NCI-H187 (cell line): ENCODE results near the gene SPRED2.

Source experiments
- DNase-seq, 2 experiments: peaks; one replicate each; lab custom pipeline; 2025; lab: John Stamatoyannopoulos, UW

Gene SPRED2

GRCh38 chr2:65383541-65384488 lies 48.6 kb downstream of the SPRED2 start:
- DNase-seq = no peak

DNA sequence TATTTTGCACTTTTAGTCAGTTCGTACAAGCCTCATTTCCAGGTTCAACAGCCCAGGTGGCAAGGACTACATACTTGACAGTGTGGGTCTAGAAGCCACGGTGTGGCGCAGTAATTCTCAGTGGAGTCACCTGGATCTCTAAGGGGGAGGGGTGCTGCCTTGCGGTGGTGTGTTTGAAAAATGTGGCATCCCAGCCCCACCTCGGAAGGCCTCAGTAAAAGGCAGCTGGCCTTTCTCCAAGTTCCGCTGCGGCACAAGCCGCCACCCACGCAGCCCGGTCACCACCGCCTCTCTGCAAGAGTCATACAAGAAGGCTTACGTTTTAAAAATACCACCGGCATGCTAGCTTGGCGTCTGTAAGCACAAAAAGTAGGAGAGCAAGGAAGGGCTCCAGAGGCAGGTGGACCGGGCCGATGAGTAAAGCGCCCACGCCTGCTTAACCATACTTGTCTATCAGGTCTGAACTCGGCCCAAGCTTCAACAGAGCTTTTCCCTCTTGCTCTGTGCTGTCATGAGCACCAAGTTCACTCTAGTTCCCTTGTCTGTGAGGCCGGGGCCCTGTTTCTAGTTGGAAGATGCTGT lies 49.5 kb downstream of the SPRED2 start:
- peak in 1 of 2 experiments; percentile 60 for DNase-seq

DNA sequence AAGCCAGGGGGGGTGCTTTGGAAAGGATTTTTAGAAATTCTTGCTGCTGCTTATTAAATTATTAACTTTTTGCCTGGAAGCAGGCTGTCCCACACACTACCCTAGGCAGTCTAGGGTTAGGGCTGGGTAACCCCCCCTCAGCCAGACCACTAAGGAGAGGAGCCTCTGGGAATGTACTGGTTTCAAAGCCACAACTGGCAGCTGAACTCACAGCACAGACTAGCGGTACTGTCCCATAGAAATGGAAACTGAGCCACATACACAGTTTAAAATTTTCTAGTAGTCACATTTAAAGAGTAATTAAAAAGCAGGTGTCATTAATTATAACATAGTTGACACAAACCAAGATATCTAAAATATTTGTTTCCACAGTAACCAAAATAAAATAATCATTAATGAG lies 50.1 kb downstream of the SPRED2 start:
- no peak for DNase-seq

DNA sequence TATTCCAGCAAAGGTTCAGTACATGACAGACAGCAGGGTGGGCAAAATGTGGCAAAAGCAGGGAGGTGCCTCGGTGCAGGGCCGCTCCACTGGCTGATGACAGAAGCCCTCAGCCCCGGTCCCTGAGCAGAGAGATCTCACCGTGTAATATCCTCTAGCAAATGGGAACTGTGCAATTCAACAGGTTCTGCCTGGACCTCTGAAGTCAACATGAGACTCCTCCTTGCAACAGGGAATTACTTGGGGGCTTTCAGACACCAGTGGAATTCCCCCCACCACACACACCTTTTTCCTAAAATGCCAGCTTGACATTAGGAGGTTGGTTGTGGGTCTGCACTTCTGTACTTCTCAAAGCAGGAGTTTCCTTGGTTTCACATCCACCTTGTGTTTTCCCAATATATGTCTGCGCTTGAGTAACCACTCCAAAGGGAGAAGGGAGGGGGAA lies 50.8 kb downstream of the SPRED2 start:
- DNase-seq = no peak

DNA sequence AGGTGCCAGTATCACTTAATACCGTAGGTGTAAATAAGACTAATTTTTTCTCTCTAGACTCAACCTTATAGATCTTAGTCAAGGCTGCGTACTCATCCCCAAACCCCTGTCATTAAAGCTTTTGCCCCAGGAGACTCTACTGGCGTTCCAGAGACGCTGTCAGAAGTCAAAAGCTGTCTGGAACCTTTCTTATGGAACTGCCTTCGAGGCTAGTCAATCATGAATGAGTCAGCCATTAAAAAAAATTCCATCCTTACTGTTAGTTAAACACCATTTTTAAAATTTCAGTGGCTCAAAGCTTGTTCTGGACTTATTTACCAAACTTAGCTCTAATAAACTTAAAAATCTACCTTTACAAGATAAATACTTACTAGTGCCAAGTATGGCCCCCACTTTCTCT lies 52.1 kb downstream of the SPRED2 start:
- DNase-seq = no peak

DNA sequence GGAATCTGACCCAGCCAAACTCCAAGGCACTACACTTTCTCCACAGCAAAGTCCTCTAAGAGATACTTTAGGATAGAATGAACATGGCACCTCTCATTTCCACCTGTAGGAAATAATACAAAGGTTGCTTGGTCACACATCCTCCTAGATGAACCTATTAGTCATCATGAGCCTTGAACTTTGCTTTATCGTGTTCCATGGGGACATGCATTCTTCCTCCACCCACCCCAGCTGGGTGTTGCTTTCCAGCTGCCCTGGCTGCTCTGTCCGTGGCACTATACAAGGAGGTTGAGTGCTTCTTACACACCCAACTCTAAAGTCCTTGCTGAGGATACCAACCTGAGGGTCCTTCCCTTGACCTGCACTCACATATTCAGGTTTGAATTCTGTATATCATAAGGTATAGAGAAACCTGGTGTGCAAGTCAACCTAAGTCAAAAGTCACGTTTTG lies 52.7 kb downstream of the SPRED2 start:
- DNase-seq = no peak

DNA sequence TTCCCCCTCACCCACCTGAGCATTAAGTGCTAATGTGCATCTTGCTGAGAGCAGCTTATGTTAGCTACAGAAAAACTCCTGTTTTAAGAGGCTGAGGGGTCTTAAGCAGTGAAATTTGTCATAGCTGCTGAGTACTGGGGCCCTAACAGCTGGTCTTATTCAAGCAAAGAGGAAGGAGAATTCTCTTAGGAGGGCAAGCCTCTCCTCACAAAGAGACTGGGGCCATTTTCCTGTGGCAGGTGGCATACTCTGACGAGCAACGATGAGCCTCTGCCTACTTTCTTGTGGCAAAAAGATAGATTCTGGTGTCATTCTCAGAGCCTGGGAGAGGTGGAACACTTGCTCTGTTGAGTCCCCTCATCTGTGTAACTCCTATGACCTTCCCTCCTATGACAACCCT lies 53.2 kb downstream of the SPRED2 start:
- DNase-seq = no peak

- no peak for DNase-seq
Measured at GRCh38 chr2:65378290-65378689, 54.1 kb downstream of the SPRED2 start.

DNA sequence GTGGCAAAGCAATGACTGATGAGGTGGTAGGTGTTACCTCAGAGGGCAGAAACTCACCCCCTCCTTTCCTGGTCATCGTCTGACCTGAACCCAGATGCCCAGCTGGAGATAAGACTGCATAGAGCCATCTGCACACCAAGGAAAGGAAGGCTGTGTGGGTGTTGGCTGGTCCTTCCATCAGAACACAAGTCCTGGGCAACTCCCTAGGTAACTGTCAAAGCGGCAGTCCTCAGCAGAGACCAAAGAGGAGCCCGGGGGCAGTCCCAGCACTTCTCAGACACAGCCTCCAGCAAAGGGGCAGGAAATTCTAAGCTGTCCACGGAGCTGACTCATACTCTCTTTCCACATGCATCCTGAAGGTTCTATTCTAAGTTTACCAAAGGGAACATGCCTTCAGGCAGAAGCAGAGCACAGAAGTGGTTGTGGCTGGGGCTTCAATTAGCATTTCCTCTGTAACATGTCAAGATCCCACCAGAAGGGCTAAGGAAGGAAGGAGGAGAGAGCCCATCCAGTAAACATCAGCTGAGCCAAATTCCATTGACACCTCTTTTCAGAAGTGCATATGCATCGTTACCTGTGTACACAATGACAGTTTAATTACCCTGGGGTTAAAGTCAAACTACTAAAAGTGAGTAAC lies 54.7 kb downstream of the SPRED2 start:
- no peak for DNase-seq

DNA sequence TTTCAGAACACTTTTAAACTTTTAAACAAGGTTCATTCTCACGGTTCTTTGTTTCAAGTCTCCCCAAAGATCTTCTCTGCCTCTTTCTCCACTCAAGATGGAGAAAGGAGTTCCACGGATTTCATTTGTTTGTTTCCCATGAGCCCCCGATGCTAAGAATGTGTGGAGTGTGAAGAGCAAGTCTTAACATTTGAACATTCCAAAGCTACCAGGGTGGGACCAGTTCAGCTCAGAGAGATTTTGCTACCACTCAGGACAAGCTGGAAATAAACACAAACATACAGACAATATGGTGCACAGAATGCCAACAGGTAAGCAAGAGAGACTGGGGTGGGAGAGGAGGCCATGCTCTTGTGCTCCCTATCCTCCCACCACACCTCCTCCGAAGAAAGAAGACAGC lies 56.7 kb downstream of the SPRED2 start:
- no peak for DNase-seq

- DNase-seq = no peak
Measured at GRCh38 chr2:65374999-65375398, 57.4 kb downstream of the SPRED2 start.

GRCh38 chr2:65374575-65374974 lies 57.8 kb downstream of the SPRED2 start:
- no peak for DNase-seq

DNA sequence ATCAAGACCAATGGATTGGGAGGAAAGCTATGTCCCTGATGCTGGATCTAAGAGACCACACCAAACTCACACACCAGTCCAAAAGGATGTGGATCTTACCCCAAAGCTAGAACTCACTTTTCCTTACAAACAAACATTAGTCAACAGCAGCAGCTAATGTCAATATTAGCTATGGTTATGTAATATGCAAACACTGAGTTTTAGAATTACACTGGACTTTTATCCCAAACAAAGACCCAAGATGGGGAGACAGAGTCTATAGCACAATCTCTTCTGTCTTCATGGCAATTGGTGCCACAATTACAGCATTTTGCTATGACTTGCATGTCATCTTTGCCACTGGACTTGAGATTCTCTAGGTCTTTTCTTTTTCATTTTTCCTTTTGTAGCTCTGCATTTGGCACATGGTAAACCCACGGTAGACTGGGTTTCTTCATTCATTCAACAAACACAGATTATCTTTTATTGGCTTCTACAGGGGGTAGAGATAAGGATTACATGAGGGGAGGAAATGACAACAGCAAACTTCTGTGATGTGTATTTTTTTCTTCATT lies 59.0 kb downstream of the SPRED2 start:
- no peak for DNase-seq

GRCh38 chr2:65372619-65373018 lies 59.8 kb downstream of the SPRED2 start:
- DNase-seq = no peak

DNA sequence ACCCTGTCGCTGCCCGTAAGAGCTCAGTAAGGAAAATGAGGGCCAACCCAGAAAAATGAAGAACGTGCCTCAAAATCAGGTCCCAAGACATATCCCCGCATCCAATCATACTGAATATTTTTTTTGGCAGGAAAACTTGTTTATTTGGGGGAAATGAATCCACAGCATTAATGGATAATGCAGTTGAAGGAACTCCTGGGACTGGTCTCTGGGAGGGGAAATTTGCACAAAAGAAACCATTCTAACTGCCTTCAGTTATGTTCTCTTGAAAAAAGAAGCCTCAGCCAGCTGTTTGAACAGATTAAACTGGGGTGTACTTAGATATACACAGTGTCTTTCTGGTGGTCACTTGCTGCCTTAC lies 61.3 kb downstream of the SPRED2 start:
- DNase-seq = no peak

GRCh38 chr2:65370387-65371073 lies 61.9 kb downstream of the SPRED2 start:
- peak; percentile 53 to 78 for DNase-seq

DNA sequence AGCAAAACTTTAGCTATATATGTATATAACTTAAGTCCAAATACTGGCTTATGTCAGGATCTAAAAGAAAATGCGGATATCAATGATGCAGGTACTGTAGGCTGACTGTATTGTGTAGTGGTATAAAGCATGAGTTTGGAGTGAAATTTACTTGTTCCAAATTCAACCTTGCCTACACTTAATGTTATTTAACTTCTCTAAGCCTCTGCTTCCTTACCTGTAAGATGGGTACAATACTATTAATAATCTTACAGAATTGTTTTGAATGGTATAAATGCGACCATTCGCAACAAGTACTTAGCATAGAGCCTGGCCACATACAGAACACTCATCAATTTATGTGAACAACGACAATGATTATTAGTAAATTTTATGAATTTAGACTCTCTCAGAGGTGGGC lies 62.4 kb downstream of the SPRED2 start:
- DNase-seq = no peak

GRCh38 chr2:65369574-65369973 lies 62.8 kb downstream of the SPRED2 start:
- no peak for DNase-seq

DNA sequence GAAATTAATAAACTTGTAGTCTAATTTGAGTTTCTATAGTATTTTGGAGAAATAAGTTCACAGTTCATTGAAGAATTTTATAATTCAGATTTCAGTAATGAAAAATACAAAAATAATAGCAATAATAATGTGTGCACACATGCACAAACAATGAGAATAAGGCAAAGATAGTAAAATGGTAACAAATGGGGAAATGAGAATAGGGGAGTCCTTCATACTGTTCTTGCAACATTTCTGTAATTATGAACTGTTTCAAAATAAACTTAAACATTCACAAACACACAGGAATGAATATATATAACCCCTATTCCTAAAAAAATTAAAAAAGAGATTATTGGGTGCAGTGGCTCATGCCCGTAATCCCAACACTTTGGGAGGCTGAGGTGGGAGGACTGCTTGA lies 63.9 kb downstream of the SPRED2 start:
- DNase-seq = no peak

GRCh38 chr2:65367524-65367923 lies 64.9 kb downstream of the SPRED2 start:
- DNase-seq = no peak

GRCh38 chr2:65366595-65367125 lies 65.7 kb downstream of the SPRED2 start:
- no peak for DNase-seq
